Stimulated activated CD4-positive, alpha-beta T cell treated with anti-CD3 and anti-CD28 coated beads, Interleukin-4, amount 100 ng/mL, for 24 hours (primary cell): Measurements from ENCODE around the gene NR2C2AP.
A peak's percentile ranks its signal among the peaks of the same experiment; 100 is the strongest.
"Not testable (repeated sequence)": the region's sequence is repeated elsewhere in the genome, so short reads cannot be mapped to it uniquely, and the experiment has no call there.

Source experiments
- DNase-seq: peaks from one replicate; pipeline ENCODE4 v3.0.0-alpha.2; 2020

Gene NR2C2AP, protein sequence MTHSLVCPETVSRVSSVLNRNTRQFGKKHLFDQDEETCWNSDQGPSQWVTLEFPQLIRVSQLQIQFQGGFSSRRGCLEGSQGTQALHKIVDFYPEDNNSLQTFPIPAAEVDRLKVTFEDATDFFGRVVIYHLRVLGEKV

DNA sequence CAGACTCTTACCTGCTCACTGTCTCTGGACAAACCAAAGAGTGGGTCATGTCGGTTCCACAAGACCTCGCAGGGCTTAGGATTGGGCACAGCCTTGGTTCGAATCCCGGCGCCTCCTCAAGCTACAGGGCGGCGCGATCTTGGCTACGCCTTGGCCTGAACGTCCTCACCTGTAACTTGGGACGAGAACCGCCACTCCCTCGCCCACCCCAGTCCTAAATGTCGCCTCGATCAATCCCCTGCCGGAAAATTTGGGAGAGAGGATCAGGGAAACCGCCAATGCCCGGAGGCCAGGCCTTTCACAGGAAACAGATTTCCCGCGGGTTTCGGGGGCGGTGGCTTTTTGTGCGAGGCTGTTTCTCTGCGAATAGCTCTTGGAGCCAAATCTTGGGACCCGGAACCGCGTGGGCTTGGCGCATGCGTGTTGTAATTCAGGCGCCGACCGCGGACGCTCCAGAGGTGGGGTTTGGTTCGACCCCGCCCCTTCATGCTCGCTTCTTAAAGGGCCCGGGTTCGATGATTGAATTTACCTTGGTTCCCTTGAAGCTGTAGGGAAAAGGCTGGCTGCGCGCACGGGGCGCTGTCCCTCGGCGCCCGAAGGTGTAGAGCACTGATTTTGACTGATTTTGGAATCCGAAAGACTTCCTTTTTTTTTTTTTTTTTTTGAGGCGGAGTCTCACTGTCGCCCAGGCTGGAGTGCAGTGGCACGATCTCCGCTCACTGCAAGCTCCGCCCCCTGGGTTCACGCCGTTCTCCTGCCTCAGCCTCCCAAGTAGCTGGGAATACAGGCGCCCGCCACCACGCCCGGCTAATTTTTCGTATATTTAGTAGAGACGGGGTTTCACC, at the start of gene NR2C2AP:
TSS of gene NR2C2AP (minus strand) at position 403 of the 845 bp plus-strand sequence. CDS start at position 49, 354 bp downstream.
- peak; percentile 95 for DNase-seq

DNA sequence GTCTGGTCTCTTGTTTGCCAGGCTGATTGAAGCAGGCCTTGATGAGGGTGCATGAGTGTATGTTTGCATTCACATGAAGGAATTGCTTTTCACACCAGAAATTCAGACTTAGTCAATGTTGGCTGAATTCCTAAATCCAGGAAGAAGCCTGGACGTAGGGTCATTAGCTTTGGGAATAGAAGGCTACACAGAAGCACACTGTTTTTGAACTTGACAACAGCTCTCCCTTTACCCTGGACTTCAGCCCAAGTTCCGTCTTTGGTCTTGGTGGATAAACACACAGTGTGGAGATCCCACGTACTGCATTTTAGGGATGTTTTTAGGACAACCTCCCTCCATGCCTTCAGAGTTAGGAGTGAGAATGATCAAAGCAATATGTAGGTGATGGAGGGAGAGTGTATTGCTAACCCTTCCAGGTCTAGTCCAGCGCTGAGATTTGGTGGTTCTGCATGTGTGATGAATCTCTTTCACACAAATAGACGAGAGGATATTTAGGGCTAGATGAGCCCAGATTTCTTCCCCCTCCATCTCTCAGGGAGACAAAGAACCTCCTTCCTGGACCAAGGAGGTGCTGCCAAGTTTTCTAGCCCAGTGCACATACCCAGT, 47.1 kb upstream of the NR2C2AP start:
- no peak for DNase-seq

DNA sequence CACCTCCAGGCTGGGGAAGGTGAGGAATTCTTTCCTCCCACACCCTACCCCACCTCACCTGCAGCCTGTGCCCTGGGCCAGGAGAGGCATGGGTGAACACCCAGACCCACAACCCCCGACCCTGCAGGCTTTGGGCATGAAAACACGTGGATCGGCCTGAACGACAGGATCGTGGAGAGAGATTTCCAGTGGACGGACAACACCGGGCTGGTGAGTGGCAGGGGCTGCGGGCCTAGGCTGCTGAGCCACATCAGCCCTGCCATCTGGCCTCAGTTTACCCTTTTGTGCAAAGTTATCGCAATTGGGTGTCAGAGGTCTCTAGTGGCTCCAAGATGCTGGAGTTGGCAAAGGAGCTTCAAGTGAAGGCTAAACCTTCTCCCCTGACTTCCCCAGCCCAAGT, 37.3 kb upstream of the NR2C2AP start:
- DNase-seq, result no peak

DNA sequence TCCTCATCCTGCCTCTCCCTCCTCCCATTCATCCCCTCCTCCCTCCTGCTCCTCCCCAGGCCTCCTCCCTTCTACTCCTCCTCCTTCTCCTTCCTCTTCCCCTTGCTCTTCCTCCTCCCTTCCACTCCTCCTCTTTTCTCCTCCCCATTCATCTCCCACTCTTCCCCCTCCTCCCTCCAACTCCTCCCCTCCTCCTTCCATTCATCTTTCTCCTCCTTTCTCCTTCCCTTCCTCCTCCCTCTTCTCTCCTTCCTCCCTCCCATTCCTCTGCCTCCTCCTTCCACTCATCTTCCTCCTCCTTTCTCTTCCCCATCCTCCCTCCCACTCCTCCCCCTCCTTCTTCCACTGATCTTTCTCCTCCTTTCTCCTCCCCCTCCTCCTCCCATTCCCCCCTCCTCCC, 36.5 kb upstream of the NR2C2AP start:
- DNase-seq, result no peak

DNA sequence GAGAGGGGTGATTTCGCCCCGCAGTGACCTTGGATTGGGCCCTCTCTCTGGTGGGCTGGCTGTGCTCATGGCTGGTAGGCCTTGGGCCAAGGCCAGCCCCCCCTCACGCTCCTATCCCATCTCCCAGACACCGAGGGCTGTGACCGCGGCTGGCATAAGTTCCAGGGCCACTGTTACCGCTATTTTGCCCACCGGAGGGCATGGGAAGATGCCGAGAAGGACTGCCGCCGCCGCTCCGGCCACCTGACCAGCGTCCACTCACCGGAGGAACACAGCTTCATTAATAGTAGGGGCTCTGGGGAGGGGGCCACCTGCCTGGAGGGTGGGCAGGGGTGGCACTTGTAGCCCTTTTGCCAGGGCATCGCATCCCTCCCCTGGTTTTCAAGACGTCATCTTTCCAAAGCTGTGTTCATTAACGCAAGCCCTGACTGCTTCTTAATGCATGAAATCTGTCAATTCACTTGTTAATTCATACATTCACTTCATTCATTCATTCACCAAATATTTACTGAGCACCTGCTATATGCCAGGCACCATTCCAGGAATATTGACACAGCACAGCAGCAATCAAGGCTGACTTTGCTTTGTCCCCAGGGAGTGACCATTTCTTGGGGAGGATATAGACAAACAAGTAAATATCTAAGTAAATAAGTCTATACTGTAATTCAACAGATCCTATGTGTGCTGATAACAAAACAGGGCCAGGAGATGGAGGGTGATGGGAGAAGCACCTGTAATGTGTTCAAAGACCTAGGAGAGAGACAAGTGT, 35.1 kb upstream of the NR2C2AP start:
- DNase-seq, result no peak

DNA sequence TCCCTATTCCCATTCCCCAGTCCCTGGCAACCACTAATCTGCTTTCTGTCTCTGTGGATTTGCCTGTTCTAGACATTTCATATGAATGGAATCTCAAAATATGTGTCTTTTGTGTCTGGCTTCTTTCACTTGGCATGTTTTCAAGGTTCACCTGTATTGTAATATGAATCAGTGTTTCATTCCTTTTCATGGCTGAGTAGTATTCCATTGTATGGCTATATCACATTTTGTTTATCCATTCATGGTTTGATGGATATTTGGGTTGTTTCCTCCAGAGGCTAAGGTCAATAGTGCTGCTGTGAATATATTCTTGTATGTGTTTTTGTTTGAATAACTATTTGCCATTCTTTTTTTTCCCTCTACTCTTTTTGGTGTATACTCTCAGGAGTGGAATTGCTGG, 33.0 kb upstream of the NR2C2AP start:
- DNase-seq, result no peak

DNA sequence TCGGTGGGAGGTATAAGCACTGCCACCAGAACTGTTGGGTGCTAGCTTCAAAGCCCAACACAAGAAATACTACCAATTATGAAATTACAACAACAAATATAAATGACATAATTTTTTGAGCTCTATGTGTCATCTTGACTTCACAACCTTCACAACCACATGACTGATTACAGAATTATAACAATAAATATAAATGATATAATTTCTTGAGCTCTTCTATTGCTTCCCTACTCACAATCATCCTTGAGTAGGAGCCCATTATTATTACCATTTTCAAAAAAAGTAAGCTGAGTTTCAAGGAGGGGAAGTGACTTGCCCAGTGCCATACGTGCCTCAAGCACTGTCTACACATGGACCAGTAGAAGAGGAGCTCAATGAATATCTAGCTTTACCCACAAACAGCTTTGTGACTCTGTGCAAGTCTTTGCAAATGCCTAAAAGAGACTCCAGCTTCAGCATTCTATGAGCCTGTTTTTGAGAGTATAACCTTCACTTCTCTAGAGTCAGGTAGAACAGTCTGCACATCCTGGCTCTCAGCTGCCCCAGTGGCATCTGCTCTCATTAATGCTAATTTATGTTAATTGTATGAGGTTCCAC, 31.1 kb upstream of the NR2C2AP start:
- DNase-seq, result no peak

DNA sequence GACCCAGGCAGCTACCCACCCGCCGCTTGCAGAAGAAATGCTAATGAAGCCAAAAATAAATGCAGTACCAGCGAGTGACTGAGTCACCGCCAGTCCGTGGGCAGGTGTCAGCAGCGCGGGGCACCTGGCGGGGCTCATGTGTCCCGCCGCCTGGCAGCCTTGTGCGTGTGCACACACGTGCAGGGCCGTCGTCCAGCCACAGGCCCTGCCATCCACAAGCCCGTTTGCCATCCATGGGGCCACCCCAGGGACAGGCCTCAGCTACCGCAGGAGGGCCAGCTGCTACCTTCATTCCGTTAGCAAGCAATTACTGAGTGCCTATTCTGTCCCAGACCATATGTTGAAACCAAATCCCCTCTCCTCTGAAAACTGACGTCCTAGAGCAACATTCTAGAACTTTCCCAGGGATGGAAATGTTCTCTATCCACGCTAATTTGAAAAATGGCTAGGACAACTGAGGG, 29.1 kb upstream of the NR2C2AP start:
- no peak for DNase-seq

DNA sequence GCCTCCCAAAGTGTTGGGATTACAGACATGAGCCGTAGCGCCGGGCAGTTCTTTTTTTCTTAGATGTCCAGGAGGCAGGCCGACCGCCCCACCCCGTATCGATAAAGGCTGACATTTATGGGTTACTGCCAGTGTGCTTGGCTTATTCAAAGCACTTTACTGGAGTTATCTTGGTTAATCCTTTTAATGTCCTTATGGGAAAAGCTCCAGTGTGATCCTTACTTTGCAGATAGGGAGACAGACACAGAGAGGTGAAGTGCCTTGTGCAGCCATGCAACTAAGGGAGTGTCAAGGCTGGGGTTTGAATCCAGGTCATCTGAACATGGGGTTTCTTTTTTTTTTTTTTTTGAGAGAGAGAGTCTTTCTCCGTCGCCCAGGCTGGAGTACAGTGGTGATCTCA, 27.8 kb upstream of the NR2C2AP start:
- no peak for DNase-seq

DNA sequence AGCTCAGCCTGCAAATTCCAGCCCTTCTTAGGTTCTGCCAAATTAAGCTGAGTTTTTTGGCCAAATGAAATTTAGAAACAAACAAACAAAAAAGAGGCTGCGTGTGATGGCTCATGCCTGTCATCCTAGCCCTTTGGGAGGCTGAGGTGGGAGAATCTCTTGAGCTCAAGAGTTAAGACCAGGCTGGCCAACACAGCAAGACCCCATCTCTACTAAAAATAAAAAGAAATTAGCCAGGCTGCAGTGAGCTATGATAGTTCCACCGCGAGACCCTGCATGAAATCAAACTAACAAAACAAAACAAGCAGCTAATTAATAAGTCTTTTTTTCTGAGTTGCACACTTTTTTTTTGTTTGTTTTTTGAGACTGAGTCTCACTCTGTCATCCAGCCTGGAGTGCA, 26.5 kb upstream of the NR2C2AP start:
- DNase-seq, result no peak

DNA sequence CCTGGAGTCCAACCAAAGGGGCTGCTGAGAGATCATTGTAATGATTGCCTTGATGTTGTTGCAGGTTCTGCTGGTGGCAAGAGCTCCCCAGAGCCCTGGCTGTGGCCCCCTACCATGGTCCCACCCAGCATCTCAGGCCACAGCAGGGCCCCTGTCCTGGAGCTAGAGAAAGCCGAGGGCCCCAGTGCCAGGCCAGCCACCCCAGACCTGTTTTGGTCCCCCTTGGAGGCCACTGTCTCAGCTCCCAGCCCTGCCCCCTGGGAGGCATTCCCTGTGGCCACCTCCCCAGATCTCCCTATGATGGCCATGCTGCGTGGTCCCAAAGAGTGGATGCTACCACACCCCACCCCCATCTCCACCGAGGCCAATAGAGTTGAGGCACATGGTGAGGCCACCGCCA, 24.0 kb upstream of the NR2C2AP start:
- DNase-seq, result no peak

DNA sequence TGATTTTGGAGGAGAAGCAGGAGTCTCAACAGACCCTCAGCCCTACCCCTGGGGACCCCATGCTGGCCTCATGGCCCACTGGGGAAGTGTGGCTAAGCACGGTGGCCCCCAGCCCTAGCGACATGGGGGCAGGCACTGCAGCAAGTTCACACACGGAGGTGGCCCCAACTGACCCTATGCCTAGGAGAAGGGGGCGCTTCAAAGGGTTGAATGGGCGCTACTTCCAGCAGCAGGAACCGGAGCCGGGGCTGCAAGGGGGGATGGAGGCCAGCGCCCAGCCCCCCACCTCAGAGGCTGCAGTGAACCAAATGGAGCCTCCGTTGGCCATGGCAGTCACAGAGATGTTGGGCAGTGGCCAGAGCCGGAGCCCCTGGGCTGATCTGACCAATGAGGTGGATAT, 23.4 kb upstream of the NR2C2AP start:
- no peak for DNase-seq

DNA sequence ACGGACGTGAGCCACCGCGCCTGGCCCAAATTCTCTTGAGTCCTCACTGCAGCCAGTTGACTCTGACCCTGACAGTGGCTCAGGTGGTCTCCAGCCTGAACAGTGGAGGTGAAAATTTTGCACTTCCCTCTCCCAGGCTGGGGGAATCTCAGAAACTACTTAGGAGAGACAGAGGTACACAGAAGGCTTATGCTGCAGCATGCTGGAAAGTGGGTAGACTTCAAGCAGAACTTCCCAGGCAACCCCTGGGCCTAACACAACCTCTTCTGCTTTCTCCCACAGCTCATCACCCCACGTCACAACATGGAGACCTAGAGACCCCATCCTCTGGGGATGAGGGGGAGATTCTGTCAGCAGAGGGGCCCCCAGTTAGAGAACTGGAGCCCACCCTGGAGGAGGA, 23.0 kb upstream of the NR2C2AP start:
- no peak for DNase-seq

DNA sequence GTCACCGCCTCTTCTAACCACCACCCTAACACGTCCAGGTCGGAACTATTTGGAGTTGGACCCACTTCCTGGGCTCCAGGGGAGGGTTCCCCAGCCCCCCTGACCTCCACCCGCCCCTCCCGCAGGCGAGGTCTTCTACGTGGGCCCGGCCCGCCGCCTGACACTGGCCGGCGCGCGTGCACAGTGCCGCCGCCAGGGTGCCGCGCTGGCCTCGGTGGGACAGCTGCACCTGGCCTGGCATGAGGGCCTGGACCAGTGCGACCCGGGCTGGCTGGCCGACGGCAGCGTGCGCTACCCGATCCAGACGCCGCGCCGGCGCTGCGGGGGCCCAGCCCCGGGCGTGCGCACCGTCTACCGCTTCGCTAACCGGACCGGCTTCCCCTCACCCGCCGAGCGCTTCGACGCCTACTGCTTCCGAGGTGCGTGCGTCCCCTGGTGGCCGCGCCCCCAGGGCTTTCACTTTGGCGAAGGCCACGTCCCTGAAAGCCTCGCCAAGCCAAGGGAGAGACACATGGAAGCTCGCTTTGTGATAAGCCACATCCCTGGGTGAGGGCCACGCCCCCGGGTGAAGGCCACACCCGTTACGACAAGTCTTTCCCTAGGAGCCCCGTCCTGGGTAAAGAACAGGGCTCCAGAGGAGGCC, 21.8 kb upstream of the NR2C2AP start:
- DNase-seq, result peak; percentile 71

DNA sequence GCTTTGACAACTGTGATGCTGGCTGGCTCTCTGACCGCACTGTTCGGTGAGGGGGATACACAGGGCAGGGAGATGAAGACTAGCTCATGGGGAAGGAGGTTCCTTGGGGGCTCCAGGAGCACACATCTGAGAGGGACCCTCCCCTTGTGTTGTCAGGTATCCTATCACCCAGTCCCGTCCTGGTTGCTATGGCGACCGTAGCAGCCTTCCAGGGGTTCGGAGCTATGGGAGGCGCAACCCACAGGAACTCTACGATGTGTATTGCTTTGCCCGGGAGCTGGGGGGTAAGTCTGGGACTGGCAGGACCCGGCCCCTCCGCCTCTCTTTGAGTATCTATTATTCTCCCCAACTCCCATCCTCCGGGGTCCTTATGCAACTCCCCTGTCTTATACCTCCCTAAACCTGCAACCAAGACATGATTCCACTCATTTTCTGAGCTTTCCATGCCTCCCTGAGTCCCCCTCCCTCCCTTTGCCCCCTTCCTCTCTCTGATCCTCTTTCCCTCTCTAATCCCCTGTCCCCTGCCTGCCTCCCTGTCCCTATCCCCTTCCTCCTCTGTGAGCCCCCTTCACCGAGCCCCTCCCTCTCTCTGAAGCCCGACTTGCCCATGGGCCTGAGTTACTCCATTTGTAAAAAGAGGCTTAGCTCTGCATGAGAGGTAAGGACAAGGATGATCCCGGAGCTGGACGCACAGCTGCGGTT, 21.1 kb upstream of the NR2C2AP start:
- no peak for DNase-seq

DNA sequence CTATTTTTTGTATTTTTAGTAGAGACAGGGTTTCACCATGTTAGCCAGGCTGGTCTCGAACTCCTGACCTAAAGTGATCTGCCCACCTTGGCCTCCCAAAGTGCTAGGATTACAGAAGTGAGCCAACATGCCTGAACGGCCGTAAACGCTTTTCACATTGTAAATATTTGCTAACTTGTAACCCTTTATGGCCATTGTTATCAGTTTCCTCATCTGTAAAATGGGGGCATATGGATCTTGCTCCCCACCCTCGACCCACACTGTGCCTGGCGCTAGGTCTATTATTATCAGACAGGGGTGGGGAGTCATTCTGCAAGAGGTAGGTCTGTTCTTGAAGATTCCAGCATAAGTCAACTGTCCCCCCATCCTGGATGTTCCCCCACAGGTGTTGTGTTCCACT, 20.4 kb upstream of the NR2C2AP start:
- DNase-seq, result no peak

DNA sequence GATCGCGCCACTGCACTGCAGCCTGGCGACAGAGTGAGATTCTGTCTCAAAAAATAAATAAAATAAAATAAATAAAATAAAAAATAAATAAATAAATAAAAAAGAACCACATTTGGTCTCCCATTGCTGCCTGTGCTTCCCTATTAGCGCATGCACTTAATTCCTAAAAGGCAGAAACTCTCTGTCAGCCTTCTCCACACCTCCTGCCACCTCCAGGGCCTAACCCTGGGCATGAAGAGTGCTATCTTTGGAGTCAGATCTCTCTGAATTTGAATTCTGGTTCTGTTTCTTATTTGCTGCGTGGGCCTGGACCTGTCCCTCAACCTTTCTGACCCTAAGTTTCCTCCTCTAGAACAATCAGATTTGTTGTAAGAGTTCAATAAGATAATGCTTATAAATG, 19.8 kb upstream of the NR2C2AP start:
- no peak for DNase-seq

DNA sequence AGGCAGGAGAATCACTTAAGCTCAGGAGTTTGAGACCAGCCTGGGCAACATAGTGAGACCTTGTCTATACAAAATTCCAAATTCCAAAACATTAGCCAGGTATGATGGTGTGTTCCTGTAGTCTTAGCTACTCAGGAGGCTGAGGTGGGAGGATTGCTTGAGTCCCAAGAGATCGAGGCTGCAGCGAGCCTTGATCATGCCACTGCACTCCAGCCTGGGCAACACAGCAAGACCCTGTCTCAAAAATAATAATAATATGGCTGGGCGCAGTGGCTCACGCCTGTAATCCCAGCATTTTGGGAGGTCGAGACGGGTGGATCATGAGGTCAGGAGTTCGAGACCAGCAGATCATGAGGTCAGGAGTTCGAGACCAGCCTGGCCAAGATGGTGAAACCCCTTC, 17.8 kb upstream of the NR2C2AP start:
- not testable (repeated sequence) for DNase-seq

DNA sequence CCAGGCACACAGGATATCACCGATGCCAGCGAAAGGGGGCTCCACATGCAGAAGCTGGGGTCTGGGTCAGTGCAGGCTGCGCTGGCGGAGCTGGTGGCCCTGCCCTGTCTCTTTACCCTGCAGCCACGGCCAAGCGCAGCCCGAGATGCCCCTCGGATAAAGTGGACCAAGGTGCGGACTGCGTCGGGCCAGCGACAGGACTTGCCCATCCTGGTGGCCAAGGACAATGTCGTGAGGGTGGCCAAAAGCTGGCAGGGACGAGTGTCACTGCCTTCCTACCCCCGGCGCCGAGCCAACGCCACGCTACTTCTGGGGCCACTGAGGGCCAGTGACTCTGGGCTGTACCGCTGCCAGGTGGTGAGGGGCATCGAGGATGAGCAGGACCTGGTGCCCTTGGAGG, 15.7 kb upstream of the NR2C2AP start:
- no peak for DNase-seq

DNA sequence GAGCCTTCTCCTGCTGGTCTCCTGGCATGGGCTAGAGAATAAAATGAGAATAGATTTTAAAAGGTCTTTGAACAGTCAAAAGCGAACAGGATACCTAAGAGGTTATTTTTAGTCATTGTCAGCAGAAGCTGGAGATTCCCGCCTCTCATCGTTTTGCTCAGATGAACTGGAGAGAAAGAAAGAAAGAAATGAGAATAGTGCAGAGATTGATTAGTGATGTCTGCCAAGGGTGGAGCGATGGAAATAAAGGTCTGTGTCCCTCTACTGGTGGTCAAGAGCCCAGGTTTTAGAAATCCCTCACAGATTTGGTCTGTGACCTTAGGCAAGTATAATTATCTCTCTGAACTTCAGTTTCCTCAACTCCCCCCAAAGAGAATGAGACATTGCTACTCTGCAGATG, 13.9 kb upstream of the NR2C2AP start:
- DNase-seq, result no peak

DNA sequence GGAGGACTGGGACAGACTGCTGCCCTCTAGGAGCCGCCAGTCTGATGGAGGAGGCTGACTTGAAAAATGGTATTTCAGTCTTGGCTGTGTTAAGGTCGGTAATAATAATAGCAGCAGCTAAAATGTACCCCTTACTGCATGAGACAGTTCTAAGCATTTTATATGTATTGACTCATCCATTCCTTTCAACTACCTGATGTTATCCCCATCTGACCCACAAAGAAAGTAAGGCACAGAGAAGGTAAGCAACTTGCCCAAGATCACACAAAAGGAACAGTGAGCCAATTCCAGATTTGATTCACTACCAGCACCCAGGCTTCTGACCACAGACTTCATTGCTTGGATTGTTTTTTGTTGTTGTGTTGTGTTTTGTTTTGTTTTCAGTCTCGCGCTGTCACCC, 12.6 kb upstream of the NR2C2AP start:
- DNase-seq, result no peak

DNA sequence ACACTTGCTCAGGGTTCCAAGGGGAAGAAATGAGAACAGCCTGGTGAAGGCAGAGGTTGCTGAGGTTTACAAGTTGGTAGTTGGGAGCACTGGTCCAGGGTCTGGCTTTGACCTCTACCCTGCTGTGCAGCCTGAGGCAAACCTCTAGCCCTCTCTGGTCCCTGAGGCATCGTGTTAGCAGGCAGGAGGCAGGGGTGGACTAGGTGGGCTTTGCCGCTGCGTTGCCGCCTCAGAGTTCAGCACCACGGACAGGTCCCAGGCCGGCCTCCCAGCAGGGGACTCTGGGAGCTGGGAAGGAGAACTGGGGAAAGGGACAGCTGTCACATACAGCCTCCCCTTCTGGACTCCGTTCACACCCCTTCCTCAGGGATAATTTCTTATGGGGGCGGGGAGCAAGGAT, 11.7 kb upstream of the NR2C2AP start:
- DNase-seq, result peak; percentile 24
